K562 (cell line): Measurements from ENCODE around the gene KIF3B. TPM values are rescaled to one million over a fixed set of nuclear protein-coding genes. Genes with fewer than 3 reads are reported as not detected.
A peak's percentile ranks its signal among the peaks of the same experiment; 100 is the strongest.

Source experiments
- ATAC-seq: fragments of 200-7000 bp; cut with Tn5 transposase; 3 replicates; pipeline ENCODE4 v1.9.1; 2020; ENCODE audit warnings: moderate library complexity
- BruUV-seq: library from RNA; stranded (reverse); fragments of 400-500 nt; replicated peaks from 2 replicates; lab custom pipeline; 2021; lab: Mats Ljungman, UMichigan
- CTCF ChIA-PET: fragments of 300-600 bp; formaldehyde crosslinking; extraction: SDS; loops from one replicate; lab custom pipeline; 2021; ENCODE audit warnings: low intra/inter-chr PET ratio; lab: Yijun Ruan, JAX
- POLR2A ChIA-PET: fragments of 300-600, 350-650 bp; sonication (Branson Sonifier 250); formaldehyde crosslinking; extraction: SDS; loops from one replicate; lab custom pipeline; 2021; ENCODE audit warnings: antibody characterized with exemption, inconsistent platforms; lab: Yijun Ruan, JAX
- DNase-seq, 4 experiments: peaks; one replicate each; pipeline versions ENCODE4 v3.0.0 to v3.0.0-alpha.2; 2011 to 2018; ENCODE audit warnings: low spot score in 3 of 4, mixed read lengths in 3 of 4; ENCODE audit errors: extremely low read depth in 1 of 4
- FAIRE-seq: peaks from 2 replicates; lab custom pipeline; 2011; peaks lifted over from hg19 to GRCh38; lab: Jason Lieb, UNC
- H2AFZ ChIP-seq: 2 replicates; pipeline ENCODE4 v1.6.0; 2011; ENCODE audit warnings: low read depth, low read length, control low read depth, inconsistent platforms
- H3K27ac ChIP-seq: fragments of 200-600 bp; 3 replicates; pipeline ENCODE4 v1.8.0; 2011; ENCODE audit warnings: low read depth, mild to moderate bottlenecking, control low read depth, inconsistent platforms, low read length, moderate library complexity, mixed read lengths; ENCODE audit errors: extremely low read depth
- H3K27me3 ChIP-seq, 2 experiments: fragments of 300-600 bp in 1 of 2; 2 replicates in 1 of 2; 3 replicates in 1 of 2; pipeline versions ENCODE4 v1.6.0 to v1.8.0; 2011; ENCODE audit warnings: inconsistent platforms in 2 of 2, low read length in 2 of 2, mild to moderate bottlenecking in 1 of 2, mixed read lengths in 1 of 2, moderate library complexity in 1 of 2; ENCODE audit not compliant: control insufficient read depth in 2 of 2, insufficient read depth in 2 of 2
- H3K36me3 ChIP-seq: fragments of 300-600 bp; 3 replicates; pipeline ENCODE4 v1.8.0; 2011; ENCODE audit warnings: mild to moderate bottlenecking, low read length, inconsistent platforms; ENCODE audit not compliant: control insufficient read depth, insufficient read depth
- H3K4me1 ChIP-seq, 2 experiments: fragments of 200-600 bp in 1 of 2; replicated peaks in 1 of 2; 2 replicates in 1 of 2; 3 replicates in 1 of 2; pipeline versions ENCODE4 v1.5.1 to v1.8.0; 2011; ENCODE audit warnings: inconsistent platforms in 2 of 2, low read length in 2 of 2, mild to moderate bottlenecking in 1 of 2, mixed read lengths in 1 of 2, moderate library complexity in 1 of 2; ENCODE audit not compliant: control insufficient read depth in 2 of 2, insufficient read depth in 2 of 2
- H3K4me2 ChIP-seq: 2 replicates; pipeline ENCODE4 v1.6.1; 2011; ENCODE audit warnings: low read length, control low read depth, inconsistent platforms, mixed read lengths; ENCODE audit not compliant: insufficient read depth
- H3K4me3 ChIP-seq: fragments of 200-600 bp; sonication (generic), shearing (Covaris generic); 2 replicates; pipeline ENCODE4 v1.5.1; 2016; ENCODE audit warnings: control low read depth, inconsistent platforms
- H3K79me2 ChIP-seq: fragments of 200-600 bp; 3 replicates; pipeline ENCODE4 v1.8.0; 2011; ENCODE audit warnings: low read length, inconsistent platforms; ENCODE audit not compliant: control insufficient read depth, insufficient read depth
- H3K9ac ChIP-seq, 2 experiments: 2 replicates each; pipeline versions ENCODE4 v1.6.0 to v1.6.1; 2011; ENCODE audit warnings: low read depth in 2 of 2, low read length in 2 of 2, control low read depth in 1 of 2, inconsistent platforms in 1 of 2, mild to moderate bottlenecking in 1 of 2, mixed read lengths in 1 of 2; ENCODE audit not compliant: insufficient read depth in 1 of 2
- H3K9me1 ChIP-seq: one replicate; pipeline ENCODE4 v1.6.0; 2011; ENCODE audit warnings: inconsistent platforms, mild to moderate bottlenecking, low read length, moderate library complexity; ENCODE audit not compliant: control insufficient read depth, insufficient read depth
- H3K9me3 ChIP-seq: replicated peaks from 2 replicates; pipeline ENCODE4 v1.5.1; 2011; ENCODE audit warnings: low read depth, low read length, inconsistent platforms; ENCODE audit not compliant: control insufficient read depth, insufficient read depth
- H4K20me1 ChIP-seq: replicated peaks from 2 replicates; pipeline ENCODE4 v1.6.1; 2011; ENCODE audit warnings: low read length, inconsistent platforms, mixed read lengths; ENCODE audit not compliant: control insufficient read depth, insufficient read depth
- ATF1 ChIP-seq, 2 experiments: fragments of 450-650 bp in 1 of 2; IDR thresholded peaks; 2 replicates each; pipeline ENCODE4 v1.6.1; 2016; ENCODE audit warnings: missing compliant biosample characterization in 1 of 2, missing genetic modification characterization in 1 of 2
- BCL6 ChIP-seq: fragments of 250-450 bp; sonication (Bioruptor Pico); IDR thresholded peaks from 2 replicates; pipeline ENCODE4 v1.4.0; 2020
- CHD2 ChIP-seq: IDR thresholded peaks from 2 replicates; pipeline ENCODE4 v1.6.1; 2011; ENCODE audit warnings: low read depth, low read length
- KDM5B ChIP-seq: fragments of 200-600 bp; sonication (generic); IDR thresholded peaks from 2 replicates; pipeline ENCODE4 v1.6.1; 2012; ENCODE audit warnings: low read depth, mild to moderate bottlenecking, moderate library complexity, low read length, control low read depth, inconsistent platforms; ENCODE audit not compliant: insufficient replicate concordance
- MYC ChIP-seq, 2 experiments: fragments of 250-450 bp in 1 of 2; sonication (Bioruptor Pico) in 1 of 2; IDR thresholded peaks; 2 replicates each; pipeline versions ENCODE4 v1.5.1 to v1.6.1; 2012 to 2021; ENCODE audit warnings: low read depth in 2 of 2, borderline replicate concordance in 1 of 2, improper control_type of control experiment in 1 of 2, low read length in 1 of 2, mild to moderate bottlenecking in 1 of 2, moderate library complexity in 1 of 2
- POLR2G ChIP-seq: fragments of 200-400 bp; formaldehyde crosslinking; IDR thresholded peaks from 2 replicates; pipeline ENCODE4 v1.6.1; 2017; ENCODE audit warnings: low read depth, mild to moderate bottlenecking, antibody characterized with exemption, low read length, moderate library complexity
- SIN3A ChIP-seq, 2 experiments: fragments of 150-350 bp in 1 of 2; IDR thresholded peaks; 2 replicates each; pipeline ENCODE4 v1.6.1; 2011 to 2016; ENCODE audit warnings: borderline replicate concordance in 2 of 2, low read depth in 2 of 2, low read length in 2 of 2, mild to moderate bottlenecking in 2 of 2, moderate library complexity in 2 of 2; ENCODE audit not compliant: control insufficient read depth in 1 of 2
- ZEB2 ChIP-seq: fragments of 450-650 bp; IDR thresholded peaks from 2 replicates; pipeline ENCODE4 v1.6.1; 2016
- ZNF143 ChIP-seq: sonication (generic); formaldehyde crosslinking; IDR thresholded peaks from 2 replicates; pipeline ENCODE4 v1.9.0; 2022; ENCODE audit warnings: mild to moderate bottlenecking, missing genetic modification reagents
- ZNF253 ChIP-seq: fragments of 250-450 bp; sonication (Bioruptor Pico); conservative IDR thresholded peaks from 2 replicates; pipeline ENCODE4 v1.6.1; 2021; ENCODE audit warnings: mild to moderate bottlenecking
- WGBS: fragments of 100-300 bp; shearing (Covaris generic); methylation state at CpG from one replicate; pipeline ENCODE4 v1.1.6; 2016; ENCODE audit warnings: low coverage, mixed read lengths; ENCODE audit not compliant: insufficient coverage; ENCODE audit errors: missing lambda C conversion rate; 5-methylcytosine and 5-hydroxymethylcytosine counted together
- in situ Hi-C: fragments of 300-500 bp; cut with MboI; formaldehyde crosslinking; loops from 4 replicates; pipeline ENCODE4 v1.15.0; 2018; ENCODE audit warnings: inconsistent platforms, mixed read lengths
- intact Hi-C: fragments of 100-400 bp; cut with micrococcal nuclease; formaldehyde crosslinking; loops from 2 replicates; pipeline ENCODE4 v1.14.2; 2022
- polyA plus RNA-seq, 8 experiments: library from polyadenylated mRNA; depleted of rRNA in 4 of 8; stranded (reverse) in 5 of 8; unstranded in 3 of 8; fragments of >200 nt; fragmentation: Nextera tagmentation in 2 of 8; fragmentation: Illumina TruSeq in 1 of 8; extraction: Ambion mirVana in 2 of 8; extraction: Trizol in 1 of 8; gene quantifications; 2 replicates each; pipeline versions ENCODE4 v1.2.1 to v1.2.3, GENCODE V29; 2011 to 2014; ENCODE audit warnings: inconsistent platforms in 1 of 8, missing spikeins in 1 of 8
- total RNA-seq, 7 experiments: library from RNA; depleted of rRNA in 6 of 7; stranded (reverse); fragments of >200 nt in 6 of 7; fragmentation: Illumina TruSeq in 2 of 7; extraction: Trizol in 2 of 7; gene quantifications; 2 replicates each; pipeline versions ENCODE4 v1.2.1 to v1.2.3, GENCODE V29; 2011 to 2021; ENCODE audit warnings: low replicate concordance in 1 of 7
- TF ChIP-seq, protein P1 (sequence below): fragments of 250-450 bp; sonication (Bioruptor Pico); IDR thresholded peaks from 2 replicates; pipeline ENCODE4 v1.4.0; 2020
- TF ChIP-seq, protein P2 (sequence below): fragments of 450-650 bp; conservative IDR thresholded peaks from 2 replicates; pipeline ENCODE4 v1.6.1; 2016; ENCODE audit warnings: missing genetic modification characterization, low read depth, mild to moderate bottlenecking, missing compliant biosample characterization, moderate library complexity
- TF ChIP-seq, protein P3 (sequence below), 2 experiments: fragments of 200-800 bp in 1 of 2; sonication (Bioruptor generic) in 1 of 2; sonication (generic) in 1 of 2; formaldehyde crosslinking in 1 of 2; IDR thresholded peaks in 1 of 2; conservative IDR thresholded peaks in 1 of 2; 2 replicates each; pipeline versions ENCODE4 v1.5.0 to v1.6.1; 2016 to 2020; ENCODE audit warnings: missing compliant biosample characterization in 1 of 2, missing genetic modification characterization in 1 of 2, missing genetic modification reagents in 1 of 2

Gene KIF3B
- total and polyA plus RNA-seq, 9 of the 15 experiments (the other 6 are each of a cell fraction or from before 2014, with no cell fraction given) = 2.9 to 12.3 (median 8.6) TPM

DNA sequence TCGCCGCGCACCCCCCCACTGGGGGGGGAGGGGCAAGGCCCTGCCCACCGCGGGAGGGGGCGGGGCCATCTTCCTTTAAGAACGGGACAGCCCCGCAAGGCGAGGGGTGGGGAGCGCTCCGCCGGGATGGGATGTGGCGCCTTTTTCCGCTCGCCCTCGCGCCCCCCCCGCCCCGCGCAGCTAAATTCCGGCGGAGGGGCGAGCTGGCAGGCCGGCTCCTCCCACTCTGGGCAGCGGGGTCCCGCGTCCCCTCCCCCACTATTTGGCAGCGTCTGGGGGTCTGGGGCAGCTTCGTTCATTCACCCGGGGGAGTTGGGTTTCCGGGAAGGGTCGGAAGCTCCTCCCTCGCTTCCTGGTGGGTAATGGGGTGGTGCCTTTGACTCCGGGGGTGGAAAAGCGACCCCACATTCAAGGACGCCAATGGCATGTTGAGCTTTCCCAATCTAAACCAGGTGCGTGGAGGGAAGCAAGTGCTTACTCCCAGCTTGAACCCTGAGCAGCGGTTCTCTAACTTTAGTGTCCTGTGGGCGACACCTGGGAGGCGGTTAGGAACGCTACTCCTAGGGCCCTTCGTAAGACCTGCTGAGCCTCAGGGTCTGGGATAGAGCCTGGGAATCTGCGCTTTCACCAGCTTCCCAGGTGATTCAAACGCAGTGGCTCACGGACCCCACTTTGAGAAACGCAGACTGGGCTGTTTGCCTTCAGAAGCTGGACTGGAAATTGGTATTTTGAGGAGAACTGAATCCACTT is 81.6 kb downstream of the KIF3B start:
- Histone ChIP-seq H3K79me2 (peaks cover 58% of the 10 kb centered on the region), H3K9me3 (no peaks in the 10 kb centered on the region), H3K27ac (peak overlapping the region; percentile 99), H2AFZ (peak overlapping the region; percentile 67), H3K4me2 (peak overlapping the region; percentile 99), H3K27me3 (no peaks in the 10 kb centered on the region), H3K9me1 (peaks cover 3% of the 10 kb centered on the region), H4K20me1 (peaks cover 29% of the 10 kb centered on the region), H3K36me3 (peaks cover 19% of the 10 kb centered on the region; the same call in 2 of the 3 replicates), H3K9ac (peak overlapping the region; percentile 94 to 98), H3K4me1 (peaks cover 17 to 33% of the 10 kb centered on the region in 2 experiments), H3K4me3 (peak overlapping the region; percentile 96)
- BruUV-seq = no TSS peak
- DNase-seq (peak; percentile 88 to 92 (median 92)), ATAC-seq (peak; percentile 63), FAIRE-seq (no peak)
- 2% methylated on average over 26 of the region's 46 CpGs for WGBS
- CTCF ChIA-PET = interaction anchor here (0.7 kb wide), 1 partner anchor 9 kb away, joined by 3 read pairs; no protein-coding TSS in a partner anchor
- POLR2A ChIA-PET = interaction anchor here (0.6 to 2.2 kb wide), 17 partner anchors 8 to 220 kb away, joined by 3 to 16 read pairs (median 4); no protein-coding TSS in a partner anchor
- in situ Hi-C loops (no loop called here), intact Hi-C loops (loop anchor here (2.0 to 10.0 kb wide), 4 partner anchors 38 to 223 kb away; partner anchors contain the start of genes PLAGL2 and POFUT1)
- TF ChIP-seq SIN3A (IDR thresholded peaks at IDR 0.05; ENCODE audit: borderline replicate concordance in 2 of 2, control insufficient read depth in 1 of 2, low read depth in 2 of 2, low read length in 2 of 2) = peak; percentile 37 to 63; a peak in 1 of 4 replicates
- TF ChIP-seq, protein P1, sequence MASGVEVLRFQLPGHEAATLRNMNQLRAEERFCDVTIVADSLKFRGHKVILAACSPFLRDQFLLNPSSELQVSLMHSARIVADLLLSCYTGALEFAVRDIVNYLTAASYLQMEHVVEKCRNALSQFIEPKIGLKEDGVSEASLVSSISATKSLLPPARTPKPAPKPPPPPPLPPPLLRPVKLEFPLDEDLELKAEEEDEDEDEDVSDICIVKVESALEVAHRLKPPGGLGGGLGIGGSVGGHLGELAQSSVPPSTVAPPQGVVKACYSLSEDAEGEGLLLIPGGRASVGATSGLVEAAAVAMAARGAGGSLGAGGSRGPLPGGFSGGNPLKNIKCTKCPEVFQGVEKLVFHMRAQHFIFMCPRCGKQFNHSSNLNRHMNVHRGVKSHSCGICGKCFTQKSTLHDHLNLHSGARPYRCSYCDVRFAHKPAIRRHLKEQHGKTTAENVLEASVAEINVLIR (CRISPR knock-in tag) = no peak
- TF ChIP-seq ZEB2 = 0 out of 2 replicates have a peak, but pooled peaks have one; percentile 17
- peak; percentile 61 for TF ChIP-seq KDM5B
- peak; percentile 28; the same call in 1 of the 2 replicates for TF ChIP-seq CHD2
- no peak for TF ChIP-seq ZNF253 (CRISPR knock-in tag)
- TF ChIP-seq ATF1 (CRISPR knock-in tag; IDR thresholded peaks at IDR 0.05) = no peak
- TF ChIP-seq ATF1 (tag; IDR thresholded peaks at IDR 0.05) = 0 out of 2 replicates have a peak, but pooled peaks have one; percentile 6
- peak; percentile 81 for TF ChIP-seq POLR2G
- no peak for TF ChIP-seq MYC (IDR thresholded peaks at IDR 0.05; ENCODE audit: low read depth, low read length)
- TF ChIP-seq MYC (CRISPR knock-in tag; IDR thresholded peaks at IDR 0.05; ENCODE audit: borderline replicate concordance, low read depth) = peak; percentile 21; the same call in 1 of the 2 replicates
- peak; percentile 23; the same call in 1 of the 2 replicates for TF ChIP-seq ZNF143 (CRISPR knock-in tag)
- TF ChIP-seq, protein P2, sequence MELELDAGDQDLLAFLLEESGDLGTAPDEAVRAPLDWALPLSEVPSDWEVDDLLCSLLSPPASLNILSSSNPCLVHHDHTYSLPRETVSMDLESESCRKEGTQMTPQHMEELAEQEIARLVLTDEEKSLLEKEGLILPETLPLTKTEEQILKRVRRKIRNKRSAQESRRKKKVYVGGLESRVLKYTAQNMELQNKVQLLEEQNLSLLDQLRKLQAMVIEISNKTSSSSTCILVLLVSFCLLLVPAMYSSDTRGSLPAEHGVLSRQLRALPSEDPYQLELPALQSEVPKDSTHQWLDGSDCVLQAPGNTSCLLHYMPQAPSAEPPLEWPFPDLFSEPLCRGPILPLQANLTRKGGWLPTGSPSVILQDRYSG (tag) = no peak
- TF ChIP-seq, protein P3, sequence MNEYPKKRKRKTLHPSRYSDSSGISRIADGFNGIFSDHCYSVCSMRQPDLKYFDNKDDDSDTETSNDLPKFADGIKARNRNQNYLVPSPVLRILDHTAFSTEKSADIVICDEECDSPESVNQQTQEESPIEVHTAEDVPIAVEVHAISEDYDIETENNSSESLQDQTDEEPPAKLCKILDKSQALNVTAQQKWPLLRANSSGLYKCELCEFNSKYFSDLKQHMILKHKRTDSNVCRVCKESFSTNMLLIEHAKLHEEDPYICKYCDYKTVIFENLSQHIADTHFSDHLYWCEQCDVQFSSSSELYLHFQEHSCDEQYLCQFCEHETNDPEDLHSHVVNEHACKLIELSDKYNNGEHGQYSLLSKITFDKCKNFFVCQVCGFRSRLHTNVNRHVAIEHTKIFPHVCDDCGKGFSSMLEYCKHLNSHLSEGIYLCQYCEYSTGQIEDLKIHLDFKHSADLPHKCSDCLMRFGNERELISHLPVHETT (CRISPR knock-in tag; conservative IDR thresholded peaks at IDR 0.05 in 1 of 2, IDR thresholded peaks at IDR 0.05 in 1 of 2) = no peak
- TF ChIP-seq BCL6 (CRISPR knock-in tag) = no peak
